ENCODE data around the gene UTP4. TPM values are rescaled to one million over a fixed set of nuclear protein-coding genes. Genes with fewer than 3 reads are reported as not detected.

Gene UTP4
- total RNA-seq, 1 experiment from 2014 or later: 61.7 TPM

- ATAC-seq (no peak), DNase-seq (ENCODE audit: low read depth, low spot score) (no peak)
- intact Hi-C loops (cut with micrococcal nuclease; ENCODE audit: unreplicated experiment): no loop called here
- CTCF ChIA-PET: no interaction called here
- H3K9me3 ChIP-seq (ENCODE audit: control insufficient read depth, insufficient read depth, low read depth, low read length): no peaks in the 10 kb centered on the region
- H3K4me3 ChIP-seq (ENCODE audit: low read depth in 2 of 2, low read length in 2 of 2): no peak overlapping the region
- BruUV-seq (replicated peaks): no TSS peak
- peaks cover 33% of the 10 kb centered on the region for H3K4me1 ChIP-seq (ENCODE audit: control insufficient read depth, insufficient read depth, low read length)
- POLR2A ChIA-PET: no interaction called here
- peak overlapping the region; percentile 69; the same call in 1 of the 2 replicates for H3K27ac ChIP-seq (ENCODE audit: low read length)
- in situ Hi-C loops (cut with HindIII; ENCODE audit: low pct_unique_long_range_greater_than_20kb, low sequenced_read_pairs): no loop called here
- TF ChIP-seq SIN3A (IDR thresholded peaks at IDR 0.05; ENCODE audit: borderline replicate concordance, insufficient read depth, low read depth, low read length) (no peak), POLR2AphosphoS5 (IDR thresholded peaks at IDR 0.05; ENCODE audit: low read depth, low read length) (no peak), CTCF (IDR thresholded peaks at IDR 0.05) (no peak), TCF7L2 (IDR thresholded peaks at IDR 0.05; ENCODE audit: low read depth, low read length) (no peak), REST (IDR thresholded peaks at IDR 0.05; ENCODE audit: insufficient read depth in 1 of 2, low read depth in 2 of 2, low read length in 1 of 2) (no peak)
- H3K27me3 ChIP-seq (ENCODE audit: control insufficient read depth, insufficient read depth, low read length): no peaks in the 10 kb centered on the region
- no peaks in the 10 kb centered on the region for H3K36me3 ChIP-seq (ENCODE audit: control insufficient read depth, insufficient read depth, low read length)
These were observed 57.7 kb downstream of the UTP4 start for GRCh38 chr16:69190046-69190588.

- Histone ChIP-seq H3K27ac (ENCODE audit: low read length) (peak overlapping the region; percentile 69; the same call in 1 of the 2 replicates), H3K9me3 (ENCODE audit: control insufficient read depth, insufficient read depth, low read depth, low read length) (no peaks in the 10 kb centered on the region), H3K4me3 (ENCODE audit: low read depth in 2 of 2, low read length in 2 of 2) (no peak overlapping the region), H3K36me3 (ENCODE audit: control insufficient read depth, insufficient read depth, low read length) (no peaks in the 10 kb centered on the region), H3K27me3 (ENCODE audit: control insufficient read depth, insufficient read depth, low read length) (no peaks in the 10 kb centered on the region), H3K4me1 (ENCODE audit: control insufficient read depth, insufficient read depth, low read length) (peaks cover 33% of the 10 kb centered on the region)
- in situ Hi-C loops (cut with HindIII; ENCODE audit: low pct_unique_long_range_greater_than_20kb, low sequenced_read_pairs) (no loop called here), intact Hi-C loops (cut with micrococcal nuclease; ENCODE audit: unreplicated experiment) (no loop called here)
- ChIA-PET CTCF (no interaction called here), POLR2A (interaction anchor here (0.6 to 0.7 kb wide), 2 partner anchors 41 to 57 kb away, joined by 3 read pairs; no protein-coding TSS in a partner anchor)
- ATAC-seq (no peak), DNase-seq (ENCODE audit: low read depth, low spot score) (no peak)
- no TSS peak for BruUV-seq (replicated peaks)
- TF ChIP-seq REST (IDR thresholded peaks at IDR 0.05; ENCODE audit: insufficient read depth in 1 of 2, low read depth in 2 of 2, low read length in 1 of 2) (no peak), POLR2AphosphoS5 (IDR thresholded peaks at IDR 0.05; ENCODE audit: low read depth, low read length) (no peak), CTCF (IDR thresholded peaks at IDR 0.05) (no peak), SIN3A (IDR thresholded peaks at IDR 0.05; ENCODE audit: borderline replicate concordance, insufficient read depth, low read depth, low read length) (no peak), TCF7L2 (IDR thresholded peaks at IDR 0.05; ENCODE audit: low read depth, low read length) (no peak)
These were observed 58.1 kb downstream of the UTP4 start for GRCh38 chr16:69190598-69190997.

All from Panc1 (cell line).